Testis (tissue), 3 donors: ENCODE results near the gene ABHD16A. TPM values are rescaled to one million over a fixed set of nuclear protein-coding genes. Genes with fewer than 3 reads are reported as not detected.

Experiments
- DNase-seq: peaks from one replicate; pipeline ENCODE4 v3.0.0-alpha.2; 2019
- H3K27ac ChIP-seq, 2 donors: fragments of 200-600 bp; sonication (generic); one replicate each; pipeline ENCODE4 v1.5.1; 2019
- H3K27me3 ChIP-seq: fragments of 200-600 bp; sonication (generic); one replicate; pipeline ENCODE4 v1.5.1; 2019
- H3K36me3 ChIP-seq: fragments of 200-600 bp; sonication (generic); one replicate; pipeline ENCODE4 v1.5.1; 2017; ENCODE audit warnings: low read depth; ENCODE audit errors: missing control alignments
- H3K4me1 ChIP-seq: fragments of 200-600 bp; sonication (generic); one replicate; pipeline ENCODE4 v1.5.1; 2019
- H3K4me3 ChIP-seq, 2 donors: fragments of 200-600 bp; sonication (generic); one replicate each; pipeline ENCODE4 v1.5.1; 2017 to 2019
- H3K9me3 ChIP-seq: fragments of 200-600 bp; sonication (generic); one replicate; pipeline ENCODE4 v1.5.1; 2017
- CTCF ChIP-seq, 3 experiments: fragments of 450-650 bp in 2 of 3; fragments of 200-600 bp in 1 of 3; sonication (generic) in 1 of 3; IDR thresholded peaks; one replicate each; pipeline ENCODE4 v1.5.1; 2016 to 2019; ENCODE audit warnings: antibody characterized with exemption in 3 of 3, mild to moderate bottlenecking in 2 of 3, moderate library complexity in 1 of 3
- POLR2A ChIP-seq: fragments of 450-650 bp; IDR thresholded peaks from one replicate; pipeline ENCODE4 v1.6.1; 2017; ENCODE audit warnings: antibody characterized with exemption, mild to moderate bottlenecking, moderate library complexity
- WGBS, 2 donors: methylation state at CpG; one replicate each; pipeline ENCODE4 v1.1.5; 2018; 5-methylcytosine and 5-hydroxymethylcytosine counted together
- intact Hi-C: fragments of 100-400 bp; cut with DNase I; formaldehyde crosslinking; loops from one replicate; pipeline ENCODE4 v1.15.1; 2023; ENCODE audit warnings: low total_unique reads
- polyA plus RNA-seq: library from polyadenylated mRNA; stranded (reverse); fragments of 350-450 nt; fragmentation: Illumina TruSeq; extraction: RNeasy Lipid Tissue Mini Kit (QIAGEN cat#74804); gene quantifications from one replicate; pipeline ENCODE4 v1.2.3, GENCODE V29; 2014; ENCODE audit warnings: low read depth, low replicate concordance; ENCODE audit not compliant: insufficient read depth
- total RNA-seq, 2 donors: library from RNA; depleted of rRNA; stranded (reverse); fragments of >200 nt; gene quantifications; one replicate each; pipeline ENCODE4 v1.2.3, GENCODE V29; 2016

The ABHD16A gene
- total and polyA plus RNA-seq, 3 donors from 2014 or later = 77.0 to 108 (median 85.9) TPM

GRCh38 chr6:31697555-31697954 lies 5.6 kb downstream of the ABHD16A start:
- 57 to 65% methylated on average over 3 of the region's 3 CpGs for WGBS, 2 donors
- H3K9me3 ChIP-seq = no peaks in the 10 kb centered on the region
- TF ChIP-seq CTCF (IDR thresholded peaks at IDR 0.05) (no peak), POLR2A (no peak)
- H3K27me3 ChIP-seq = no peaks in the 10 kb centered on the region
- no peaks in the 10 kb centered on the region for H3K36me3 ChIP-seq
- H3K4me3 ChIP-seq = no peak overlapping the region
- intact Hi-C loops = no loop called here
- no peak overlapping the region for H3K27ac ChIP-seq
- DNase-seq = no peak
- peaks cover 10% of the 10 kb centered on the region for H3K4me1 ChIP-seq

- H3K27me3 ChIP-seq = no peaks in the 10 kb centered on the region
- no peak overlapping the region for H3K4me3 ChIP-seq
- peaks cover 4% of the 10 kb centered on the region for H3K4me1 ChIP-seq
- intact Hi-C loops = no loop called here
- H3K9me3 ChIP-seq = no peaks in the 10 kb centered on the region
- H3K36me3 ChIP-seq = no peaks in the 10 kb centered on the region
- no peak for DNase-seq
- 86 to 87% methylated on average over 6 of the region's 6 CpGs for WGBS, 2 donors
- no peak for TF ChIP-seq CTCF (IDR thresholded peaks at IDR 0.05)
- no peak for TF ChIP-seq POLR2A
- H3K27ac ChIP-seq = no peak overlapping the region
Measured at GRCh38 chr6:31693535-31693934, 9.6 kb downstream of the ABHD16A start.

GRCh38 chr6:31692886-31693285 lies 10.2 kb downstream of the ABHD16A start:
- TF ChIP-seq POLR2A = no peak
- no peak for TF ChIP-seq CTCF (IDR thresholded peaks at IDR 0.05)
- no peak overlapping the region for H3K27ac ChIP-seq
- intact Hi-C loops = no loop called here
- no peaks in the 10 kb centered on the region for H3K27me3 ChIP-seq
- no peak overlapping the region for H3K4me3 ChIP-seq
- no peaks in the 10 kb centered on the region for H3K9me3 ChIP-seq
- WGBS, 2 donors = 86 to 93% methylated on average over 9 of the region's 9 CpGs
- no peaks in the 10 kb centered on the region for H3K36me3 ChIP-seq
- H3K4me1 ChIP-seq = peaks cover 4% of the 10 kb centered on the region
- DNase-seq = no peak

GRCh38 chr6:31692353-31692752 lies 10.8 kb downstream of the ABHD16A start:
- no peaks in the 10 kb centered on the region for H3K9me3 ChIP-seq
- H3K4me1 ChIP-seq = peaks cover 4% of the 10 kb centered on the region
- H3K4me3 ChIP-seq = no peak overlapping the region
- 87 to 93% methylated on average over 4 of the region's 4 CpGs for WGBS, 2 donors
- H3K27ac ChIP-seq = no peak overlapping the region
- no peak for DNase-seq
- intact Hi-C loops = no loop called here
- TF ChIP-seq CTCF (IDR thresholded peaks at IDR 0.05) = no peak
- TF ChIP-seq POLR2A = no peak
- no peaks in the 10 kb centered on the region for H3K27me3 ChIP-seq
- no peaks in the 10 kb centered on the region for H3K36me3 ChIP-seq

GRCh38 chr6:31691564-31692108 lies 11.5 kb downstream of the ABHD16A start:
- TF ChIP-seq POLR2A (no peak), CTCF (IDR thresholded peaks at IDR 0.05) (no peak)
- H3K36me3 ChIP-seq = no peaks in the 10 kb centered on the region
- intact Hi-C loops = no loop called here
- H3K27me3 ChIP-seq = no peaks in the 10 kb centered on the region
- peaks cover 4% of the 10 kb centered on the region for H3K4me1 ChIP-seq
- no peak for DNase-seq
- 92 to 93% methylated on average over 12 of the region's 12 CpGs for WGBS, 2 donors
- H3K9me3 ChIP-seq = no peaks in the 10 kb centered on the region
- H3K4me3 ChIP-seq = no peak overlapping the region
- no peak overlapping the region for H3K27ac ChIP-seq
